GM15510 (cell line): ENCODE data around the gene RAB11FIP3.

ENCODE experiments used
- POLR2A ChIP-seq: IDR thresholded peaks from 3 replicates; pipeline ENCODE4 v1.6.1; 2011; ENCODE audit warnings: borderline replicate concordance; ENCODE audit not compliant: insufficient read length; ENCODE audit errors: extremely low read depth

The RAB11FIP3 gene

DNA sequence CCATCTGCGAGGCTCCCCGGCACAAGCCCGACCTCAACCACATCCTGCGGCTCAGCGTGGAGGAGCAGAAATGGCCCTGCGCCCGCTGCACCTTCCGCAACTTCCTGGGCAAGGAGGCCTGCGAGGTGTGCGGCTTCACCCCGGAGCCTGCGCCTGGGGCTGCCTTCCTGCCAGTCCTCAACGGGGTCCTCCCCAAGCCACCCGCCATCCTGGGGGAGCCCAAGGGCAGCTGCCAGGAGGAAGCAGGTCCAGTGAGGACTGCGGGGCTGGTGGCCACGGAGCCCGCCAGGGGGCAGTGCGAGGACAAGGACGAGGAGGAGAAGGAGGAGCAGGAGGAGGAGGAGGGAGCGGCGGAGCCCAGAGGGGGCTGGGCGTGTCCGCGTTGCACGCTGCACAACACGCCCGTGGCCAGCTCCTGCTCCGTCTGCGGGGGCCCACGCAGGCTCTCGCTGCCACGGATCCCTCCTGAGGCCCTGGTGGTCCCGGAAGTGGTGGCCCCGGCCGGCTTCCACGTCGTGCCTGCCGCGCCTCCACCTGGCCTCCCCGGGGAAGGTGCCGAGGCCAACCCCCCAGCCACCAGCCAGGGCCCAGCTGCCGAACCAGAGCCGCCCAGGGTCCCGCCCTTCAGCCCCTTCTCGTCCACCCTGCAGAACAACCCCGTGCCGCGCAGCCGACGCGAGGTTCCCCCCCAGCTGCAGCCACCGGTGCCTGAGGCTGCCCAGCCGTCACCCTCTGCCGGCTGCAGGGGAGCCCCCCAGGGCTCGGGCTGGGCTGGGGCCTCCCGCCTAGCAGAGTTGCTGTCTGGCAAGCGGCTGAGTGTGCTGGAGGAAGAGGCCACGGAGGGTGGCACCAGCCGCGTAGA, 121.7 kb downstream of the RAB11FIP3 start:
- TF ChIP-seq POLR2A = no peak

- no peak for TF ChIP-seq POLR2A
These were observed 123.1 kb downstream of the RAB11FIP3 start for GRCh38 chr16:548586-548985.

DNA sequence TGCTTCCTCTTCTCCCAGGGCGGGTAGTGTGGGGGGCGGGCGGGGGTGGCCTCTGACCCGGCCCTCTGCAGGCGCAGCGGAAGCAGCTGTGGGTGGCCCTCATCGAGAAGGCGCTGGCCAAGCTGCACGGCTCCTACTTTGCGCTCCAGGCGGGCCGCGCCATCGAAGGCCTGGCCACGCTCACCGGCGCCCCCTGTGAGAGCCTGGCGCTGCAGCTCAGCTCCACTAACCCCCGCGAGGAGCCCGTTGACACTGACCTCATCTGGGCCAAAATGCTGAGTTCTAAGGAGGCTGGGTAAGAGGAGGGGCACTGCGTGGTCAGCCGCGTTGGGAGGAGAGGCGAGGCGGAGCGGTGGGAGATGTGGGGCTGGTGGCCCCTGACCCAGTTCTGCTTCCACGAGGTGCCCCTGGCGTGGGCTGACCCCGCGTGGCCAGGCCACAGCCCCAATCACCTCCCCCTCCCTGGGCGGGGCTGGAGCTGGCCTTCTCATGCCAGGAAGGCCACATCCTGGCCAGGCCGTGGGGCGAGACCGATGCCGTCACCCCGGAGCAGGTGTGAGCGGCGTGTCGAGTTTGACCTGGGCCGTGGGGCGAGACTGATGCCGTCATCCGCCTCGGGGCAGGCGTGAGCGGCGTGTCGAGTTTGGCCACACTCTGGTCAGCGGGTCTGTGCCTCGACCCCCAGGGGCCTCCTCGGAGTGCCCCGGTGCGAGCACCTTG, 124.3 kb downstream of the RAB11FIP3 start:
- no peak for TF ChIP-seq POLR2A

DNA sequence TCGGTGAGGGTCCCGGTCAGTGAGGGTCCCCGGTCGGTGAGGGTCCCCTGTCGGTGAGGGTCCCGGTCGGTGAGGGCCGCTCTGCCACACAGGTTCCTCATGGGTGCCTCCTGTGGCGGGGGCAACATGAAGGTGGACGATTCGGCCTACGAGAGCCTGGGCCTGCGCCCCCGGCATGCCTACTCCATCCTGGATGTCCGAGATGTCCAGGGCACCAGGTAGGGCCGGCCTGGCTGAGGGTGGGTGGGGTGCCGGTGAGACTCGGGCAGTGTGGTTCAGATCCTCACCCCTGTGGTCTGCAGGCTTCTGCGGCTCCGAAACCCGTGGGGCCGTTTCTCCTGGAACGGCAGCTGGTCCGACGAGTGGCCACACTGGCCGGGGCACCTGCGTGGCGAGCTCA, 125.8 kb downstream of the RAB11FIP3 start:
- no peak for TF ChIP-seq POLR2A

- TF ChIP-seq POLR2A = no peak
These were observed 126.7 kb downstream of the RAB11FIP3 start for GRCh38 chr16:552171-552570.

GRCh38 chr16:553601-554296, 128.3 kb downstream of the RAB11FIP3 start:
- TF ChIP-seq POLR2A = no peak

DNA sequence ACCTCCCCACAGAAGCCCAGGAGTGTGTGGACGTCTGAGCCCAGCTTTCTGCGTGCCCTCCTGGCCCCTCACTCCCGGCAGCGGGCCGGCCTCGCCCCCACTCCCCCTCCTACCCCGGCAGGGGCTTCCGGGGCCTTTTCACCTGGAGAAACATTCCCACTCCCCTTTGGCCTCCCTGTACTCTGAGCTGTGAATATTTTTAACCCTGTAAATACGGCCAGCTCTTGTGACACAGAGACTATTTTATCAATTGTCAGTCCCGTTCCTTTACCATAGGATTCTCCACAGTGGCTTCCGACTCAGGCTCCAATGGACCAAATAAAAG, 128.8 kb downstream of the RAB11FIP3 start:
- TF ChIP-seq POLR2A = no peak

DNA sequence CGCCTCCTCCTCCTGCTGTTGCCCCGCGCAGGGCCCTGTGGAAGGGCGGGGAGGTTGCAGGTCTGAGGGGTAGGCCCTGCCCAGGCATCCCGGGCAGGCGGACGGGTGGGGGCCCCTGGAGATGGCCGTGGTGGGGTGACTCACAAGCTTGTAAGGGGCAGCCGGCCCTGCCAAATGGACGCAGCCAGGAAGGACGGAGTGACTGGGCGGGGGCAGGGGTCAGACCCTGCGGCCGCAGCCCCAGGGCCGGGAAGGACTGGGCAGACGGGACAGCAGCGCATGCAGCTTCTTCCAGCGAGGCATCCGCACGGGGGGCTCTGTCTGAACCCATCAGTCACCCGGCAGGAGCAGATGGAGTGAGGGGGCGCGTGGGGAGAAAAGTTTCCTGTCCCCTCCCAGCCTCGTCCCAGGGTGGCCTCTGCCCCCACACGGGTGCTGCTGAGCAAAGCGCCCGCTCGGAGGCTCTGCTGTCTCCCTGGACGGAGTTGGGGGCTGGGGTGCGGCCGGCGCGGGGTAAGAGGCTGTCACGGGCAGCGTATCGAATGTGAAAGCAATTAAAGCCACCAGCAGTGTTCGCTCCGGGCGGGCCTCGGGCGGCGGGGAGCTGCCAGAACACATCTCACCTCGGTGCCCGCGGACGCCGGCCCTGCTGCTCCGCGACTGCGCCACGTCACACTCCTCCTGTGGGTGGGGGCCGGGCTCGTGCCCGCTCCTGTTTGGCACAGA, 129.4 kb downstream of the RAB11FIP3 start:
- no peak for TF ChIP-seq POLR2A

DNA sequence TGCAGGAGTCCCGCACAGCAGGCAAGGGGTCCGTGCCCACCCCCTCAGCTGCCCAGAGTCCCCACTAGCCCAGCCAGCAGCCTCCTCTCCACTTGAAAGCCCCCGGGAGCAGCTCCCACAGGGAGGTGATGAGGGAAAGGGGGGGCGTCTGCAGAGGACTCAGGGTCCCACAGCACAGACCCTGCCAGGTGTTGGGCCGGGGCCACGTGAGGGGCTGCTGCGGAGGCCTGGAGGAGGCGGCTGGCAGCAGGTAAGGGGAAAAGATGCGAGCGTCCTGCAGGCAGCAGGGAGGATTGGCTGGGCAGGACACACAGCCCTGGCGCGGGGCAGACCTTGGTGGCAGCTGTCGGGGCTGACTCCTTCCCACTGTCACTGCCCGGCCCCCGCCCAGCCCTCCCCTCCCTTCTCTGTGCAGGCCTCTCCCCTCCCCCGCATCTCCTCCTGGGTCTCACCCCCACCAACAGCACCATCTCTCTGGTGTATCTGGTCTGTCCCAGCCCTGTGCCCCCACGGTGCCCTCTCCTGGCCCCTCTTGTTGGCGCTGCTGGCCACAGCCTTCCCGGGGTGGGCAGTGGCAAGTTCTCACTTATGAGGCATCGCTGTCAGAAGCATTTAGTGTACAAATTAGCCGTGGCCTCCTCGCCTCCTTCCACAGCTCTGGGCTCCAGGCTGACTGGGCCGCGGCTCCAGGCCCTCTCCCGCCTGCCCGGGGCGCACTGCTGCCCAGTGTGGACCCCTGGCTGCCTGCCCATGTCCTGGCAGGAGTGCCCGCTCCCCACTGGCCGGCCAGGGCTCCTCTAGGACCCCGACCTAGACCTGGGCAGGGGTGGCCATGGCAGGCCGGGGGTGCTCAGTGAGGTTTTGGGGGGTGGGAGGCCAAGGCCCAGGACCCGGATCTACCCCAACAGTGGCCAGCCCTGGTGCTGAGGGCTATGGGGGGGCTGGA, 130.4 kb downstream of the RAB11FIP3 start:
- TF ChIP-seq POLR2A = no peak

DNA sequence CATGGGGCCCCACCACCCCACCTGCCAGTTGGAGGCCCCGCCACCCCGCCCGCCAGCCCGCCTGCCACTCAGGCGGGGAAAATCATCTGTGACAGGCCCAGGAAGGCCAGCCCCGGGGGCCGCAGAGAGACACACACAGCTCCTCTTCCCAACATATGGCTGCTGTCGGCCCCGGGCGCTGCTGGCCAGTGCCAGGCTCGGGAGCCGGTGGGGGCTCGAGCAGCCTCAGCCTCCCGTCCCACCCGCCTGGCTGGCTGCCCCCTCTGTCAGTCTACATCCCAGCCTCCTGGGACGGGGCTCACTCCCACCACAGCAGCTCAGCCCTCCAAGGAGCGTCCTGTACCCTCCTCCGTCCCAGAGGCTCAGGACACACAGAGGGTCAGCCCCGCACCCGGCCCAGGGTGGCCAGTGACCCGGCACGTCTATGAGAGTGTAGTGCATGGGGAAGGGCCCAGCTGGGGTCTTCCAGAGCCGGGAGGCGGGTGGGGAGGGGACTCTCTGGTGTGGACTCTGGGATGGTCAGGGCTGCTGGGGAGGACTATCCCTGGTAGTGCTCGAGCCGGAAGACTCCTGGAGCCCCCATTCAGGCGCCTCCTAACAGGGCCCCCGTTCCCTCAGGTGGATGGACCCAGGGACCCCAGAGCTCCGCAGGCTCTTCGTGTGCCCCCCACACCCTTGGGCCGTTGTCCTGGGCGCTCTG, 131.2 kb downstream of the RAB11FIP3 start:
- TF ChIP-seq POLR2A = no peak

GRCh38 chr16:557463-558297, 132.2 kb downstream of the RAB11FIP3 start:
- no peak for TF ChIP-seq POLR2A

DNA sequence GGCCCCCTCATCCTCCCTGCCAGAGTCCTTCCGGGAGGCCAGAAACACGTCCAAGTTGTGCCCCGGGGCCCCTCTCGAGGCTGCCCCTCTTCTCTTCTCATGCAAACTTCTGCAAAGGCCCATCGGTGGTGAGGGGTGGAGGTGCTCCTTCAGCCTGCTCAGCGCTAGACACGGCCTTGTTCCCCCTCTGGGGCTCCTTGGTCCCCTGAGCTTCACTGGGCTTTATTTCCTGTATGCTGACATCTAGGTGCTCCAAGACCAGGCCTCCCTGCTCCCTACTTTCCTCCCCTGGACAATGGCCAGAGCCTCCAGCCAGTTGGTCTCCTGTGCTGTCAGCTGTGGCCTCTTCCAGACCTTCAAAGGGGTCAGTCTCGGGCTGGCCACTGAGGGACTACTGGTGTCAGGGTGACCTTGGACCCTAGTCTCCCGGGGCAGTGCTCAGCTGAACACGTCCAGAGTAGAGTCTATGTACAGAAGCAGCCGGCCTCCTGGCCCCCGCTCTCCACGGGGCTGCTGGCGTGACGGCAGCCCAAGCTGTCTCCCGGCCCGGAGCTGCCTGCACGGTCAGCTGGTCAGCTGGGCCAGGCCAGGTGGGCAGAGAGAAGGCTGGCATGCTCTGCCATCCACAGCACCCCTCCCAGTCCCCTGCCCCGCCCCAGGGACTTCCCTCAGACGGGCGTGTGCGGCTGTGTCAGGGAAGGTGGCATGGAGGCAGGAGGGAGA, 133.0 kb downstream of the RAB11FIP3 start:
- no peak for TF ChIP-seq POLR2A

GRCh38 chr16:559021-559380, 133.6 kb downstream of the RAB11FIP3 start:
- no peak for TF ChIP-seq POLR2A
